SK-N-SH (cell line): ENCODE results near the gene HIVEP2.

Experiments used
- EP300 ChIP-seq, 2 experiments: IDR thresholded peaks; 2 replicates each; pipeline versions ENCODE4 v1.4.0 to v1.6.1; 2012; ENCODE audit warnings: borderline replicate concordance in 1 of 2, low read depth in 1 of 2, low read length in 1 of 2
- GABPA ChIP-seq: IDR thresholded peaks from 2 replicates; pipeline ENCODE4 v1.4.0; 2012; ENCODE audit warnings: low read depth, mild to moderate bottlenecking
- SIN3A ChIP-seq: IDR thresholded peaks from 2 replicates; pipeline ENCODE4 v1.6.1; 2012; ENCODE audit warnings: low read depth, mild to moderate bottlenecking, low read length, moderate library complexity, borderline replicate concordance
- TF ChIP-seq, protein P1 (sequence below): fragments of 200-600 bp; sonication (generic); IDR thresholded peaks from 2 replicates; pipeline ENCODE4 v1.6.1; 2017; ENCODE audit warnings: antibody characterized with exemption, mild to moderate bottlenecking, moderate library complexity

DNA sequence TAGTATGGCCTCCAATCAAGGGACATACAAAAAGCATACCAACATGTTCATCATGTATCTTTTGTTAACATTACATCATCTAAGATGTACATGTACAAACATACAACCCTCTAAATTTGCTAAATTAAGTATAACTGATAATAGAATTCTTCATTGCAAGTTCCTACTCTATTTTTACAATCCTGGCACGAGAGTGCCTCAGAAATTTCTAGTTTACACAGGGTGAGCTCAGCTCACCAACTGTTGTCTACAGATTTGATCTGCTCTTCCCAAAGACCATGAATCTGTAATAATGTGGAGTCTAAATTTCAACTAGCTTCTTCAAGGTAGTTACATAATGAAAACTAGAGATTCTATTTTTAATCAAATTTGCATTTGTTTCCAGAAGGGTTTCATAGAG is 179.7 kb downstream of the HIVEP2 start:
- TF ChIP-seq, protein P1, sequence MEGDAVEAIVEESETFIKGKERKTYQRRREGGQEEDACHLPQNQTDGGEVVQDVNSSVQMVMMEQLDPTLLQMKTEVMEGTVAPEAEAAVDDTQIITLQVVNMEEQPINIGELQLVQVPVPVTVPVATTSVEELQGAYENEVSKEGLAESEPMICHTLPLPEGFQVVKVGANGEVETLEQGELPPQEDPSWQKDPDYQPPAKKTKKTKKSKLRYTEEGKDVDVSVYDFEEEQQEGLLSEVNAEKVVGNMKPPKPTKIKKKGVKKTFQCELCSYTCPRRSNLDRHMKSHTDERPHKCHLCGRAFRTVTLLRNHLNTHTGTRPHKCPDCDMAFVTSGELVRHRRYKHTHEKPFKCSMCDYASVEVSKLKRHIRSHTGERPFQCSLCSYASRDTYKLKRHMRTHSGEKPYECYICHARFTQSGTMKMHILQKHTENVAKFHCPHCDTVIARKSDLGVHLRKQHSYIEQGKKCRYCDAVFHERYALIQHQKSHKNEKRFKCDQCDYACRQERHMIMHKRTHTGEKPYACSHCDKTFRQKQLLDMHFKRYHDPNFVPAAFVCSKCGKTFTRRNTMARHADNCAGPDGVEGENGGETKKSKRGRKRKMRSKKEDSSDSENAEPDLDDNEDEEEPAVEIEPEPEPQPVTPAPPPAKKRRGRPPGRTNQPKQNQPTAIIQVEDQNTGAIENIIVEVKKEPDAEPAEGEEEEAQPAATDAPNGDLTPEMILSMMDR: no peak
- TF ChIP-seq SIN3A (no peak), EP300 (IDR thresholded peaks at IDR 0.05; ENCODE audit: borderline replicate concordance in 1 of 2, low read depth in 1 of 2, low read length in 1 of 2) (no peak), GABPA (no peak)
